Esophagus mucosa (tissue), 1 donor: ENCODE measurements around the gene CPD. TPM values are rescaled to one million over a fixed set of nuclear protein-coding genes. Genes with fewer than 3 reads are reported as not detected.

Experiments used
- ATAC-seq: fragments of 200-7000 bp; cut with Tn5 transposase; one replicate; pipeline ENCODE4 v1.9.1; 2020
- total RNA-seq: library from RNA; stranded (reverse); gene quantifications from one replicate; pipeline ENCODE4 v1.2.4, GENCODE V29; 2023
- donor health status: DM: yes; HTN: yes; CAD: no.

The CPD gene
- total RNA-seq, 1 donor from 2014 or later: 41.7 TPM

- no peak for ATAC-seq
Observed at GRCh38 chr17:30354701-30355100, 24.0 kb upstream of the CPD start.

GRCh38 chr17:30357476-30357875 lies 21.3 kb upstream of the CPD start:
- no peak for ATAC-seq

- no peak for ATAC-seq
Observed at GRCh38 chr17:30358055-30358760, 20.5 kb upstream of the CPD start.

DNA sequence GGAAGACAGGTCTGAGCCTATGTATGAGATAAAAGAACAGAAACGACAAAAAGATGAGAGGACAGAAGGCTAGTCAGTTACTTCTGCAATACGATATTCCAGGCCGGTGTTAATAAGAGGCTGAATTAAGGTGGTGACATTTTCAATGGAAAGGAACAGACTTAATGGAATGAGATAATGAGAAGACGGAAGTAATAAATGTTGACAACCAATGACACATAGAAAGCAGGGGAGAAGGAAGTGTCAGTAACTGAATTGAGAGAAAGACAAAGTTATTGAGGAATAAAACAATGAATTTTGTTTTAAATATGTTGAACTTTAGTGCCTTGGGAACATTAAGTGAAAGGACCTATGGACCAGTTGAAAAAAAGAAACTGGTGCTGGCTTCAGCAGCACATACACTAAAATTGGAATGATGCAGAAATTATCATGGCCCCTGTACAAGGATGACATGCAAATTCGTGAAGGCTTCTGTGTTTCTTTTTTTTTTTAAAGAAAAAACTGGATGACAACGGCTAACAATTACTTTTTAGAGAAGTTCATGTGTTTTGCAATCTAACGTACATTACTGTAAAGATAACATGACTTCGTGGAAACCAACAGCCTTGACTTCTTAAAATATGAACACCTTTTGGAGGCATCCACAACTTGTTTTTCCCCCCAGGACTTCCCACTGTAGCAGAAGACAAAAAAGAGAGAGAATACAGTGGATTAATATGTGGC lies 18.5 kb upstream of the CPD start:
- no peak for ATAC-seq

DNA sequence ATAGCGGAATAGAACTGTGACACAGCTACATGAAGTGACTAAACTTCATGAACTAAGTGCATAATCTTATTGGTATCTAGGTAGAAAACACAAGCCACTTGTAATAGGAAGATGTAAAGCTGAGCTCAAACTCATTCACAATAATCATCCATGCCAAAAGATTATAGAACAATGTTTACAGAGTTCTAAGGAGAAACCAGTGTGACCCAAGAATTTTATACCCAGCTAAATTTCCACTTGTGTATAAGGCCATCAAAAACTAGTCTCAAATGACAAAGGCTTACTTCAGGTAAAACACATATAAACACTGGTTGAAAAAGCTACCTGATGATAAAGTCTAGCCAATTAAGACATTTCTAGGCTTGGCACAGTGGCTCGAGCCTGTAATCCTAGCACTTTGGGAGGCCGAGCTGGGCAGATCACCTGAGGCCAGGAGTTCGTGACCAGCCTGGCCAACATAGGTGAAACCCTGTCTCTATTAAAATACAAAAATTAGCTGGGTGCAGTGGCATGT lies 16.9 kb upstream of the CPD start:
- ATAC-seq: no peak

DNA sequence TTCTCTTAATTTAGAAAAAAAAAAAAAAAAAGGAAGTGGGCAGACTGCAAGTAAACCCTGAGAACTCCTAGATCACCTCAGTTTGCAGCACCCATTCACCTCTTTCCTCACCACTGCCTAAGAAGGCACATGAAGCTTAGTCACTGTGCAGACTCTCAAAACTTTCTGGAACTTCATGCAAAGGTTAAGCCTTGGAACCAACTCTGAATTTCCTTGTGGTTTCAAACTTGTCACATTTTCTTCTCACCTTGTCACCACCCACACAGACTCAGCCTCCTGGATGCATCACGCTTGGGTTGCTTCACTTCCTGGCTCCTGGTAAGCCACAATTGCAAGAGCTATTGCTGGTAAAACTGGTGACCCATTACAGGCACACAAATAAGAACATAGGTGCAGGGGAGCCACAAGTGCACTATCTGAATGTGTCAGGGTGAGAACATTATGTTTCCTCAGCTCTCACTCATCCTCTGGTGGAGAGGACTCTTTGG lies 15.0 kb upstream of the CPD start:
- peak; percentile 91 for ATAC-seq

- no peak for ATAC-seq
Observed at GRCh38 chr17:30366536-30366935, 12.2 kb upstream of the CPD start.

GRCh38 chr17:30368912-30369720 lies 9.6 kb upstream of the CPD start:
- no peak for ATAC-seq

- peak; percentile 32 for ATAC-seq
Observed at GRCh38 chr17:30369995-30370394, 8.7 kb upstream of the CPD start.

DNA sequence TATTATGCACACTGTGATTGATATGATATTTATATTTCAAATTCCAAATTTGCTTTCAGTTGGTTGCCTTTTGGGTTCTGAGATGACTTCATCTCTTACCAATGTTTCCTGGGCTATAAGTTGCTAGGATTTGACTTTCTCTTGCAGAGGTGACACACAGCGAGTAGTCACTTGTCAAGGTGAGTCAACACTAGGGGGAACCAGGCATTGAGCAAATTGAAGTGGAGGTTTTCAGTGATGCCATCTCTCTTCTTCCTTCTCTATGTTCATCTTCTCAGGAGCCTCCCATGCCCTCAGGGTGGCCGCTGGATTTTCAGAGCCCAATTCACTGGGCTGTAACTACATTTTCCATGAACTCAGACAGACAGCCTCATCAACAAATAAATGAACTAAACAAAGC lies 6.0 kb upstream of the CPD start:
- ATAC-seq: peak; percentile 89

GRCh38 chr17:30375661-30376060 lies 3.1 kb upstream of the CPD start:
- no peak for ATAC-seq

- no peak for ATAC-seq
Observed at GRCh38 chr17:30376621-30377452, 1.9 kb upstream of the CPD start.

DNA sequence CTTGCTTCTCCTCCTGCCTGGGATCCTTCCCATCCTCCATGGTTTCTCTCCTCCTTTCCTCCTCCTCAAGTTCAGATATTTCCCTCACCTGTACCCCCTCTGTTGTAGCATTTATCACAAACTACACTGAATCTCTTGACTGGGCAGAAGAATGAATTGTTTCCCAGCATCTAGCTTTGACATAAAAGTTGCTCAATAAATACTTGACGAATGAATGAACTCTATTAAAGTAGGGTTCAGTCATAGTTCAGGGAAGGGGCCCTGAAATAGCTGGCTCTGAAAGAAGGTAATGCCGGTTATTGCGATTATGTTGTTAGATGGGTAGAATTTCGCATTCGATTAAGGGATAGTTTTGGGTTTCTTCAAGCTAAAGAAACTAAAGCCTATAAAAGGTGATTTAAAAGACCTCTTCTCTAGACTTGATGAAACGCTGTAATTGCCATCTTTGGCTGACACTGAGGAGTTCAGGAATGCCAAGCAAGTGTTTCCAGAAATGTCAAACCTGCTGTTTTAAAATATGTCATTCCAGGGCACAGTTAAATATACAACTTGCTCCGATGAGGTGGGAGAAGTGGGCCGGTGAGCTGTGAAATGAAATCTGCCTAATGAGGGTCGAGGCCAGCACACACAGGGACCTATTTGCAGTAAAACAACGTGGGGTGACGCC lies 1.0 kb upstream of the CPD start:
- ATAC-seq: no peak

DNA sequence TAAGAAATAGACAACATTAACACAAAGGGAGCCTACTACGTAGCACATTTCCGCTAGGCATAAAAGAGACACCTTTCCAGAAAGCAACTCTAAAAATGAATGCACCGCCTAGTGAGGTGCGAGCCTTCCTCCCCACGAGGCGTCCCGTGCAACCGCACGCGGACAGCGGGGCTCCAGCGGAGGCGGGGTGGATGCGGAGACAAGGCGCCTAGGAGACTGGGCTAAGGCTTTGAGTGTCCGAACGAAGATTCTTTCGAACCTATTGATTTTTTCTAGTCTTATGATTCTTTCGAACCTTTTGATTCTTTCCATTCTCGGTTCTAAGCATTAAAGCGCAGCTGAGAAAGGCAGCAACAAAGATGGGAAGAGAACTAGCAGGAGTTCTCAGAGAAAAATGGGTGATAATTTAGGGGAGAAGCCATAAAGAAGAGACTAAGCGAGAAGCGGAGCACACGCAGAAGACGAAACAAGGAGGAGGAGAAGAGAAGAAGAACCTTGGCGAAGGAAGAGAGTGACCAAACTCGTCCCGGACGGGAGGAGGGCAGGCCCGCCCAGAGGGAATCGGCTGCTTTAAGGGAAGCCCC lies 394 bp upstream of the CPD start:
- peak; percentile 20 for ATAC-seq

DNA sequence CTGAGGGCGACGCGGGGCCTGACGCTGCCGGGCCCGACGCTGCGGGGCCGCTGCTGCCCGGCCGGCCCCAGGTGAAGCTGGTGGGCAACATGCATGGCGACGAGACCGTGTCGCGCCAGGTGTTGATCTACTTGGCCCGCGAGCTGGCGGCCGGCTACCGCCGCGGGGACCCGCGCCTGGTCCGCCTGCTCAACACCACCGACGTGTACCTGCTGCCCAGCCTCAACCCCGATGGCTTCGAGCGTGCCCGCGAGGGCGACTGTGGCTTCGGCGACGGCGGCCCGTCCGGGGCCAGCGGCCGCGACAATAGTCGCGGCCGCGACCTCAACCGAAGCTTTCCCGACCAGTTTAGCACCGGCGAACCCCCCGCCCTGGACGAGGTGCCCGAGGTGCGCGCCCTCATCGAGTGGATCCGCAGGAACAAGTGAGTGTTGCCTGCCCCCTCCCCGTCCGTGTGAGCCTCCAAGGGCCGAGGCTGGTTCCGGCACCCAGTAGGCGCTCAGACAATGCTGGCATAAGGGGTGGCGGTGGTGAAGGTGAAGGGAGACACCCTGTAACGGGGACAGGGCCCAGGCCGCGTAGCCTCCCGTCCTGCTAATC lies 676 bp downstream of the CPD start:
- ATAC-seq: peak; percentile 10

- ATAC-seq: no peak
Observed at GRCh38 chr17:30379903-30380381, 1.2 kb downstream of the CPD start.

DNA sequence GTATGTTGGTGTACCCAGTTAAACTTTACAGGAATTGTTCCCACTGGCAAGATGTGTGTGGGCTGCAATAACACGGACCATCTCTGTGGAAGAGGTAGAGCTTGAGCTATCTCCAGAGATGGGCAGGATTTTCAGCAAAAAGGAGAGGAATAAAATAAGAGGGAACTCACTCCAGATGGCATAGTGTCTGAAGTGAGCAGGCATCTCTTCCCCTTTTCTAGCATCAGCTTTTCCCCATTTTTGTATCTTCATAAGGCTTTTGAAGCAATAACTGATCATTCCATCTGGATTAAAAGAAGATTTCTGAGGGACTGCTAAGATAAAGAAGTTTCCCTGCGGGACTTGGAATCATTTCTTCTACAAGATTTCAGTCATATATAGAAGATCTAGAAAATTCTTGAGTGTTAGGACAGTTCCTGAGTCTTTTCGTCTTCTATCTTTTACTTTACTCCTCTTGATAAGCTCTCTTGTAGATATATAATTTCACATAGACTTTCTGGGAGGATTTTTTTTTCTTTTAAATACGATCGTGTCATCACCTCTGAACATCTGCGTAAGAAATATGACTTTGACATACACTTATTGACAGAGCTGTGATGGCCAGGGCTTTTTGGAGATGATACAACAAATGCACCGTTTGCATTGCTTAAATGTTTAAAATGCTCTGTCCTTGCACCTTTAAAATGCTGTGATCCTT lies 2.1 kb downstream of the CPD start:
- ATAC-seq: no peak

- ATAC-seq: no peak
Observed at GRCh38 chr17:30381340-30381659, 2.6 kb downstream of the CPD start.

DNA sequence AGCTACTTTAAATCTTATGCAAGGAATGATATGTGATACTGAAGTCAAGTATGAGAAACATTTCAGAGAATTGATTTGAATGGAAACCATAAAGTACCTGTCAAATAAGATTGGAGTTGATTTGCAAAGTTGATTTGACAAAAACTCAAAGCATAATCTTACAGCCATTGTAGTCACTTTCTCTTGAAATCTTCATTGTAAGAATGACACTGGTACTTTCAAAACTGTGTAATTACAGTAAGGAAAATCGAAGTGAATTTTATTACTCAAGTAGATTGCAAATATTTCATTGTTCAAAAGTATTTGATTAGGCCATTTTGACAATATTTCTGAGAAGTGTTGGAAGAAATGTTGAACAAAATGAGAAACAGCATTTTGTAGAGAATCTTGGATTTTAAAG lies 3.6 kb downstream of the CPD start:
- no peak for ATAC-seq
